Liver (tissue), 9 donors: ENCODE measurements around the gene MLF2. TPM values are rescaled to one million over a fixed set of nuclear protein-coding genes. Genes with fewer than 3 reads are reported as not detected.
A peak's percentile ranks its signal among the peaks of the same experiment; 100 is the strongest.

Source experiments
- DNase-seq: peaks from one replicate; pipeline ENCODE4 v3.0.0-alpha.2; 2017; ENCODE audit warnings: low spot score
- H3K27ac ChIP-seq, 2 donors: one replicate each; pipeline ENCODE4 v1.7.0; 2013; ENCODE audit warnings: inconsistent platforms in 2 of 2, low read length in 2 of 2, control low read depth in 1 of 2, low read depth in 1 of 2, mild to moderate bottlenecking in 1 of 2
- H3K27me3 ChIP-seq, 4 donors: one replicate each; pipeline versions ENCODE4 v1.6.1 to v1.7.0; 2013; ENCODE audit warnings: low read length in 3 of 4, inconsistent platforms in 1 of 4, mild to moderate bottlenecking in 1 of 4, moderate library complexity in 1 of 4; ENCODE audit not compliant: control insufficient read depth in 4 of 4, insufficient read depth in 4 of 4
- H3K36me3 ChIP-seq, 4 donors: one replicate each; pipeline versions ENCODE4 v1.6.1 to v1.7.0; 2013; ENCODE audit warnings: low read length in 3 of 4, mild to moderate bottlenecking in 3 of 4, low read depth in 1 of 4, moderate library complexity in 1 of 4; ENCODE audit not compliant: control insufficient read depth in 4 of 4, insufficient read depth in 3 of 4
- H3K4me1 ChIP-seq, 4 donors: one replicate each; pipeline versions ENCODE4 v1.6.1 to v1.7.0; 2013; ENCODE audit warnings: low read length in 3 of 4, mild to moderate bottlenecking in 3 of 4, moderate library complexity in 1 of 4; ENCODE audit not compliant: control insufficient read depth in 4 of 4, insufficient read depth in 4 of 4
- H3K4me3 ChIP-seq, 3 donors: one replicate each; pipeline versions ENCODE4 v1.6.1 to v1.7.0; 2013; ENCODE audit warnings: low read length in 3 of 3, control low read depth in 1 of 3, low read depth in 1 of 3, mild to moderate bottlenecking in 1 of 3
- H3K9ac ChIP-seq, 2 donors: one replicate each; pipeline ENCODE4 v1.7.0; 2013; ENCODE audit warnings: low read length in 2 of 2, mild to moderate bottlenecking in 2 of 2, moderate library complexity in 2 of 2, control low read depth in 1 of 2, low read depth in 1 of 2
- H3K9me3 ChIP-seq, 4 donors: one replicate each; pipeline versions ENCODE4 v1.6.1 to v1.7.0; 2013; ENCODE audit warnings: low read length in 3 of 4; ENCODE audit not compliant: control insufficient read depth in 4 of 4
- CTCF ChIP-seq: fragments of 150-350 bp; IDR thresholded peaks from 2 replicates; pipeline ENCODE4 v1.5.1; 2017; ENCODE audit warnings: improper control_type of control experiment, low read depth, low read length; ENCODE audit not compliant: missing input control
- EGR1 ChIP-seq, 2 donors: IDR thresholded peaks; 2 replicates each; pipeline ENCODE4 v1.6.1; 2016 to 2018; ENCODE audit warnings: antibody characterized with exemption in 2 of 2, low read depth in 2 of 2
- FOXA1 ChIP-seq: IDR thresholded peaks from 2 replicates; pipeline ENCODE4 v1.6.1; 2016; ENCODE audit warnings: antibody characterized with exemption
- FOXA2 ChIP-seq: IDR thresholded peaks from 2 replicates; pipeline ENCODE4 v1.6.1; 2016; ENCODE audit warnings: antibody characterized with exemption
- GABPA ChIP-seq, 2 donors: IDR thresholded peaks in 1 of 2; conservative IDR thresholded peaks in 1 of 2; 2 replicates each; pipeline ENCODE4 v1.6.1; 2016; ENCODE audit warnings: antibody characterized with exemption in 2 of 2, mild to moderate bottlenecking in 1 of 2, moderate library complexity in 1 of 2
- HNF4A ChIP-seq, 2 donors: conservative IDR thresholded peaks; 2 replicates each; pipeline ENCODE4 v1.6.1; 2016; ENCODE audit warnings: antibody characterized with exemption in 2 of 2, mild to moderate bottlenecking in 2 of 2
- HNF4G ChIP-seq: IDR thresholded peaks from 2 replicates; pipeline ENCODE4 v1.6.1; 2016; ENCODE audit warnings: antibody characterized with exemption
- JUND ChIP-seq, 2 donors: IDR thresholded peaks; 2 replicates each; pipeline ENCODE4 v1.6.1; 2016; ENCODE audit warnings: antibody characterized with exemption in 2 of 2
- MAX ChIP-seq: IDR thresholded peaks from 2 replicates; pipeline ENCODE4 v1.6.1; 2016; ENCODE audit warnings: antibody characterized with exemption
- NR2F2 ChIP-seq: IDR thresholded peaks from 2 replicates; pipeline ENCODE4 v1.6.1; 2016; ENCODE audit warnings: antibody characterized with exemption
- RAD21 ChIP-seq, 2 donors: IDR thresholded peaks; 2 replicates each; pipeline ENCODE4 v1.6.1; 2016; ENCODE audit warnings: antibody characterized with exemption in 2 of 2, mild to moderate bottlenecking in 2 of 2
- REST ChIP-seq: IDR thresholded peaks from 2 replicates; pipeline ENCODE4 v1.6.1; 2016; ENCODE audit warnings: antibody characterized with exemption, mild to moderate bottlenecking
- RXRA ChIP-seq, 2 donors: IDR thresholded peaks; 2 replicates each; pipeline ENCODE4 v1.6.1; 2017 to 2018; ENCODE audit warnings: antibody characterized with exemption in 2 of 2, mild to moderate bottlenecking in 1 of 2
- SP1 ChIP-seq: IDR thresholded peaks from 2 replicates; pipeline ENCODE4 v1.6.1; 2018; ENCODE audit warnings: antibody characterized with exemption, mild to moderate bottlenecking
- TAF1 ChIP-seq: conservative IDR thresholded peaks from 2 replicates; pipeline ENCODE4 v1.6.1; 2016; ENCODE audit warnings: antibody characterized with exemption, mild to moderate bottlenecking
- YY1 ChIP-seq: IDR thresholded peaks from 2 replicates; pipeline ENCODE4 v1.6.1; 2016; ENCODE audit warnings: antibody characterized with exemption, mild to moderate bottlenecking
- WGBS: extraction: QIAGEN DNeasy Blood & Tissue Kit; methylation state at CpG from one replicate; pipeline ENCODE4 v1.1.7; 2013; 5-methylcytosine and 5-hydroxymethylcytosine counted together
- polyA plus RNA-seq, 2 donors: library from polyadenylated mRNA; stranded (reverse) in 1 of 2; unstranded in 1 of 2; fragments of 200-250 nt in 1 of 2; fragments of >200 nt in 1 of 2; fragmentation: Nextera tagmentation in 1 of 2; extraction: Ambion mirVana in 1 of 2; gene quantifications; one replicate each; pipeline versions ENCODE4 v1.2.1 to v1.2.3, GENCODE V29; 2013 to 2015
- total RNA-seq, 2 donors: library from RNA; depleted of rRNA; stranded (reverse); fragments of >200 nt; gene quantifications; one replicate each; pipeline ENCODE4 v1.2.3, GENCODE V29; 2014
- TF ChIP-seq, protein P1 (sequence below): IDR thresholded peaks from 2 replicates; pipeline ENCODE4 v1.6.1; 2016; ENCODE audit warnings: antibody characterized with exemption
- TF ChIP-seq, protein P2 (sequence below): IDR thresholded peaks from 2 replicates; pipeline ENCODE4 v1.6.1; 2016; ENCODE audit warnings: antibody characterized with exemption
- donor health status: healthy.
- donor health status: healthy.
- donor health status: healthy.
- donor health status: healthy.
- donor health status: healthy.

The MLF2 gene
- total and polyA plus RNA-seq, 4 donors, result 59.6 to 235 (median 163) TPM

DNA sequence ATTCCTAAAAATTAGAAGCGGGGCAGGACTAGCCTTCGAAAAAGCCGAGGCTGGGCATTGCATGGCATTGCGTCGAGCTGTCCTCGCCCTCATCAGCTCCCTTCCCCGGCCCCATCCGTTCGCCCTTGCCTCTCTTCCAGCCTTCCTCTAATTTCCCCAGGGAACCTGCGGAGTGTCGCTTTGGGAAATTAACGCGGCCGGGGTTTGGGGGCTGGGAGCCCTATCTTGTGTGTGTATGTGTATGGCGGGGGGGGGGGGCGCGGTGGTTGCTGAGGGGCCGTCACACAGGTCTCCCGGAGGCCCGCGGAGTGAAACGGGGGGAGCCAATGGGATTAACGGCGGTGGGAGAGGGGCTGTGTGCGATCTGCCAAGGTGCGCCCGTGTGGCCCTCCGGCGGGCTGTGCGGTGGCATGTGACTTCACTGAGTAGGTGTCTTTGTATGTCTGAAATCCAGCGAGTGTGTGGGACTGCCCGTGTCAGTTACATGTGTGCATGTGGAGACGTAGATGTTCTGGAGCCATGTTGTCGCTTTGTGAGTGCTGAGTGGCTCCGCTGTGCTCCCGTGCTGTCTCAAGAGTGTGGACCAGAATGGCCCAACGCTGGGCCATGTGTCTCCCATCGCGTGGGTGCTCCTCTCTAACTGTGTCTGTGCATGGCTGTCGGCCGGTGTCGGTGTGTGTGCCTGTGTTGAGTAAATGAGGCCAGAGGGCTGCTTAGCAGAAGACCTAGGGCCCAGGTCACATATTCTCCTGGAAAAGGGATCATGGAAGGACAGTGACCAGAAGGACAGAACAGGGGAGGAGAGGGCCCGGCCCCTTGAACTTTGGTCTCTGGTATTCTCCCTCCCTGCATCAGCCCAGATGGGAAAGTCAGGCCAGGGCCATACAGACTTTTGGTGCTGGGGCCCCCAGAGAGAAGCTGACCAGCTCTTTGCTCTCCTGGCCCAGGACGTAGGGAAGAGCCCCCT is 14.7 kb upstream of the MLF2 start:
- Histone ChIP-seq H3K4me1 (peaks cover 14 to 73% (median 50%) of the 10 kb centered on the region in 4 donors), H3K9ac (peak overlapping the region; percentile 68 to 94), H3K9me3 (no peaks in the 10 kb centered on the region), H3K36me3 (peaks cover 0 to 6% (median 4%) of the 10 kb centered on the region in 4 donors), H3K4me3 (peak overlapping the region; percentile 84 to 97 (median 86)), H3K27ac (peak overlapping the region; percentile 88 to 93), H3K27me3 (no peaks in the 10 kb centered on the region)
- DNase-seq, result no peak
- TF ChIP-seq FOXA2 (no peak), SP1 (peak; percentile 96), NR2F2 (peak; percentile 89), RAD21 (IDR thresholded peaks at IDR 0.05) (peak; percentile 47 to 62), JUND (IDR thresholded peaks at IDR 0.05) (peak; percentile 72 to 73), CTCF (no peak), RXRA (IDR thresholded peaks at IDR 0.05) (peak; percentile 100), GABPA (IDR thresholded peaks at IDR 0.05 in 1 of 2, conservative IDR thresholded peaks at IDR 0.05 in 1 of 2) (no peak), HNF4G (peak; percentile 91), REST (peak; percentile 81), TAF1 (peak; percentile 93), HNF4A (conservative IDR thresholded peaks at IDR 0.05) (peak; percentile 97 to 98), FOXA1 (peak; percentile 50), MAX (peak; percentile 74), EGR1 (IDR thresholded peaks at IDR 0.05; ENCODE audit: low read depth in 2 of 2) (peak in 1 of 2 donors; percentile 53), YY1 (peak; percentile 88)
- TF ChIP-seq, protein P1, sequence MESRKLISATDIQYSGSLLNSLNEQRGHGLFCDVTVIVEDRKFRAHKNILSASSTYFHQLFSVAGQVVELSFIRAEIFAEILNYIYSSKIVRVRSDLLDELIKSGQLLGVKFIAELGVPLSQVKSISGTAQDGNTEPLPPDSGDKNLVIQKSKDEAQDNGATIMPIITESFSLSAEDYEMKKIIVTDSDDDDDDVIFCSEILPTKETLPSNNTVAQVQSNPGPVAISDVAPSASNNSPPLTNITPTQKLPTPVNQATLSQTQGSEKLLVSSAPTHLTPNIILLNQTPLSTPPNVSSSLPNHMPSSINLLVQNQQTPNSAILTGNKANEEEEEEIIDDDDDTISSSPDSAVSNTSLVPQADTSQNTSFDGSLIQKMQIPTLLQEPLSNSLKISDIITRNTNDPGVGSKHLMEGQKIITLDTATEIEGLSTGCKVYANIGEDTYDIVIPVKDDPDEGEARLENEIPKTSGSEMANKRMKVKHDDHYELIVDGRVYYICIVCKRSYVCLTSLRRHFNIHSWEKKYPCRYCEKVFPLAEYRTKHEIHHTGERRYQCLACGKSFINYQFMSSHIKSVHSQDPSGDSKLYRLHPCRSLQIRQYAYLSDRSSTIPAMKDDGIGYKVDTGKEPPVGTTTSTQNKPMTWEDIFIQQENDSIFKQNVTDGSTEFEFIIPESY, result peak; percentile 69
- TF ChIP-seq, protein P2, sequence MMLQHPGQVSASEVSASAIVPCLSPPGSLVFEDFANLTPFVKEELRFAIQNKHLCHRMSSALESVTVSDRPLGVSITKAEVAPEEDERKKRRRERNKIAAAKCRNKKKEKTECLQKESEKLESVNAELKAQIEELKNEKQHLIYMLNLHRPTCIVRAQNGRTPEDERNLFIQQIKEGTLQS, result peak; percentile 59
- WGBS, result 12% methylated on average over 44 of the region's 44 CpGs
